K562 (cell line): ENCODE data around the gene NRDE2. TPM values are rescaled to one million over a fixed set of nuclear protein-coding genes. Genes with fewer than 3 reads are reported as not detected.

Experiments used
- ATAC-seq: fragments of 200-7000 bp; cut with Tn5 transposase; 3 replicates; pipeline ENCODE4 v1.9.1; 2020; ENCODE audit warnings: moderate library complexity
- BruUV-seq: library from RNA; stranded (reverse); fragments of 400-500 nt; replicated peaks from 2 replicates; lab custom pipeline; 2021; lab: Mats Ljungman, UMichigan
- CTCF ChIA-PET: fragments of 300-600 bp; formaldehyde crosslinking; extraction: SDS; loops from one replicate; lab custom pipeline; 2021; ENCODE audit warnings: low intra/inter-chr PET ratio; lab: Yijun Ruan, JAX
- POLR2A ChIA-PET: fragments of 300-600, 350-650 bp; sonication (Branson Sonifier 250); formaldehyde crosslinking; extraction: SDS; loops from one replicate; lab custom pipeline; 2021; ENCODE audit warnings: antibody characterized with exemption, inconsistent platforms; lab: Yijun Ruan, JAX
- DNase-seq, 4 experiments: peaks; one replicate each; pipeline versions ENCODE4 v3.0.0 to v3.0.0-alpha.2; 2011 to 2018; ENCODE audit warnings: low spot score in 3 of 4, mixed read lengths in 3 of 4; ENCODE audit errors: extremely low read depth in 1 of 4
- FAIRE-seq: peaks from 2 replicates; lab custom pipeline; 2011; peaks lifted over from hg19 to GRCh38; lab: Jason Lieb, UNC
- H2AFZ ChIP-seq: 2 replicates; pipeline ENCODE4 v1.6.0; 2011; ENCODE audit warnings: low read depth, low read length, control low read depth, inconsistent platforms
- H3K27ac ChIP-seq: fragments of 200-600 bp; 3 replicates; pipeline ENCODE4 v1.8.0; 2011; ENCODE audit warnings: low read depth, mild to moderate bottlenecking, control low read depth, inconsistent platforms, low read length, moderate library complexity, mixed read lengths; ENCODE audit errors: extremely low read depth
- H3K27me3 ChIP-seq, 2 experiments: fragments of 300-600 bp in 1 of 2; 2 replicates in 1 of 2; 3 replicates in 1 of 2; pipeline versions ENCODE4 v1.6.0 to v1.8.0; 2011; ENCODE audit warnings: inconsistent platforms in 2 of 2, low read length in 2 of 2, mild to moderate bottlenecking in 1 of 2, mixed read lengths in 1 of 2, moderate library complexity in 1 of 2; ENCODE audit not compliant: control insufficient read depth in 2 of 2, insufficient read depth in 2 of 2
- H3K36me3 ChIP-seq: fragments of 300-600 bp; 3 replicates; pipeline ENCODE4 v1.8.0; 2011; ENCODE audit warnings: mild to moderate bottlenecking, low read length, inconsistent platforms; ENCODE audit not compliant: control insufficient read depth, insufficient read depth
- H3K4me1 ChIP-seq, 2 experiments: fragments of 200-600 bp in 1 of 2; replicated peaks in 1 of 2; 2 replicates in 1 of 2; 3 replicates in 1 of 2; pipeline versions ENCODE4 v1.5.1 to v1.8.0; 2011; ENCODE audit warnings: inconsistent platforms in 2 of 2, low read length in 2 of 2, mild to moderate bottlenecking in 1 of 2, mixed read lengths in 1 of 2, moderate library complexity in 1 of 2; ENCODE audit not compliant: control insufficient read depth in 2 of 2, insufficient read depth in 2 of 2
- H3K4me2 ChIP-seq: 2 replicates; pipeline ENCODE4 v1.6.1; 2011; ENCODE audit warnings: low read length, control low read depth, inconsistent platforms, mixed read lengths; ENCODE audit not compliant: insufficient read depth
- H3K4me3 ChIP-seq: fragments of 200-600 bp; sonication (generic), shearing (Covaris generic); 2 replicates; pipeline ENCODE4 v1.5.1; 2016; ENCODE audit warnings: control low read depth, inconsistent platforms
- H3K79me2 ChIP-seq: fragments of 200-600 bp; 3 replicates; pipeline ENCODE4 v1.8.0; 2011; ENCODE audit warnings: low read length, inconsistent platforms; ENCODE audit not compliant: control insufficient read depth, insufficient read depth
- H3K9ac ChIP-seq, 2 experiments: 2 replicates each; pipeline versions ENCODE4 v1.6.0 to v1.6.1; 2011; ENCODE audit warnings: low read depth in 2 of 2, low read length in 2 of 2, control low read depth in 1 of 2, inconsistent platforms in 1 of 2, mild to moderate bottlenecking in 1 of 2, mixed read lengths in 1 of 2; ENCODE audit not compliant: insufficient read depth in 1 of 2
- H3K9me1 ChIP-seq: one replicate; pipeline ENCODE4 v1.6.0; 2011; ENCODE audit warnings: inconsistent platforms, mild to moderate bottlenecking, low read length, moderate library complexity; ENCODE audit not compliant: control insufficient read depth, insufficient read depth
- H3K9me3 ChIP-seq: replicated peaks from 2 replicates; pipeline ENCODE4 v1.5.1; 2011; ENCODE audit warnings: low read depth, low read length, inconsistent platforms; ENCODE audit not compliant: control insufficient read depth, insufficient read depth
- H4K20me1 ChIP-seq: replicated peaks from 2 replicates; pipeline ENCODE4 v1.6.1; 2011; ENCODE audit warnings: low read length, inconsistent platforms, mixed read lengths; ENCODE audit not compliant: control insufficient read depth, insufficient read depth
- BCOR ChIP-seq: fragments of 450-650 bp; IDR thresholded peaks from 2 replicates; pipeline ENCODE4 v1.6.1; 2016
- BRD9 ChIP-seq: fragments of 450-650 bp; IDR thresholded peaks from 2 replicates; pipeline ENCODE4 v1.6.1; 2018; ENCODE audit warnings: low read depth; ENCODE audit not compliant: partially characterized antibody
- E2F8 ChIP-seq: fragments of 450-650 bp; IDR thresholded peaks from 2 replicates; pipeline ENCODE4 v1.7.1; 2018; ENCODE audit warnings: mild to moderate bottlenecking, low read depth; ENCODE audit not compliant: partially characterized antibody
- FUS ChIP-seq: fragments of 200-400 bp; formaldehyde crosslinking; optimal IDR thresholded peaks from 2 replicates; pipeline ENCODE3; 2017; ENCODE audit warnings: low read depth, low read length
- HMG20A ChIP-seq: fragments of 450-650 bp; formaldehyde crosslinking; conservative IDR thresholded peaks from 2 replicates; pipeline ENCODE4 v1.4.0; 2020; ENCODE audit warnings: mild to moderate bottlenecking, mixed read lengths
- HNRNPLL ChIP-seq: fragments of 200-400 bp; formaldehyde crosslinking; IDR thresholded peaks from 2 replicates; pipeline ENCODE4 v1.6.1; 2017; ENCODE audit warnings: low read length, low read depth, mild to moderate bottlenecking; ENCODE audit not compliant: poor library complexity, severe bottlenecking
- MYC ChIP-seq, 2 experiments: fragments of 250-450 bp in 1 of 2; sonication (Bioruptor Pico) in 1 of 2; IDR thresholded peaks; 2 replicates each; pipeline versions ENCODE4 v1.5.1 to v1.6.1; 2012 to 2021; ENCODE audit warnings: low read depth in 2 of 2, borderline replicate concordance in 1 of 2, improper control_type of control experiment in 1 of 2, low read length in 1 of 2, mild to moderate bottlenecking in 1 of 2, moderate library complexity in 1 of 2
- SOX6 ChIP-seq: fragments of 450-650 bp; IDR thresholded peaks from 2 replicates; pipeline ENCODE4 v1.6.1; 2014; ENCODE audit warnings: mild to moderate bottlenecking
- SREBF1 ChIP-seq: fragments of 150-350 bp; IDR thresholded peaks from 2 replicates; pipeline ENCODE4 v1.6.1; 2014; ENCODE audit warnings: antibody characterized with exemption, low read depth, low read length, borderline replicate concordance
- ZNF140 ChIP-seq: fragments of 250-450 bp; sonication (Bioruptor Pico); IDR thresholded peaks from 2 replicates; pipeline ENCODE4 v1.8.0; 2021; ENCODE audit warnings: moderate library complexity, mild to moderate bottlenecking, inconsistent platforms
- WGBS: fragments of 100-300 bp; shearing (Covaris generic); methylation state at CpG from one replicate; pipeline ENCODE4 v1.1.6; 2016; ENCODE audit warnings: low coverage, mixed read lengths; ENCODE audit not compliant: insufficient coverage; ENCODE audit errors: missing lambda C conversion rate; 5-methylcytosine and 5-hydroxymethylcytosine counted together
- in situ Hi-C: fragments of 300-500 bp; cut with MboI; formaldehyde crosslinking; loops from 4 replicates; pipeline ENCODE4 v1.15.0; 2018; ENCODE audit warnings: inconsistent platforms, mixed read lengths
- intact Hi-C: fragments of 100-400 bp; cut with micrococcal nuclease; formaldehyde crosslinking; loops from 2 replicates; pipeline ENCODE4 v1.14.2; 2022
- polyA plus RNA-seq, 8 experiments: library from polyadenylated mRNA; depleted of rRNA in 4 of 8; stranded (reverse) in 5 of 8; unstranded in 3 of 8; fragments of >200 nt; fragmentation: Nextera tagmentation in 2 of 8; fragmentation: Illumina TruSeq in 1 of 8; extraction: Ambion mirVana in 2 of 8; extraction: Trizol in 1 of 8; gene quantifications; 2 replicates each; pipeline versions ENCODE4 v1.2.1 to v1.2.3, GENCODE V29; 2011 to 2014; ENCODE audit warnings: inconsistent platforms in 1 of 8, missing spikeins in 1 of 8
- total RNA-seq, 7 experiments: library from RNA; depleted of rRNA in 6 of 7; stranded (reverse); fragments of >200 nt in 6 of 7; fragmentation: Illumina TruSeq in 2 of 7; extraction: Trizol in 2 of 7; gene quantifications; 2 replicates each; pipeline versions ENCODE4 v1.2.1 to v1.2.3, GENCODE V29; 2011 to 2021; ENCODE audit warnings: low replicate concordance in 1 of 7
- TF ChIP-seq, protein P1 (sequence below): fragments of 250-450 bp; sonication (Bioruptor Pico); IDR thresholded peaks from 2 replicates; pipeline ENCODE4 v1.4.0; 2020; ENCODE audit warnings: mild to moderate bottlenecking, moderate library complexity, borderline replicate concordance
- TF ChIP-seq, protein P2 (sequence below): fragments of 450-650 bp; formaldehyde crosslinking; IDR thresholded peaks from 2 replicates; pipeline ENCODE4 v1.4.0; 2020; ENCODE audit warnings: mild to moderate bottlenecking, moderate library complexity
- TF ChIP-seq, protein P3 (sequence below): fragments of 450-650 bp; formaldehyde crosslinking; IDR thresholded peaks from 2 replicates; pipeline ENCODE4 v1.4.0; 2022; ENCODE audit warnings: mild to moderate bottlenecking, moderate library complexity

The NRDE2 gene
- total and polyA plus RNA-seq, 9 of the 15 experiments (the other 6 are each of a cell fraction or from before 2014, with no cell fraction given) = 3.3 to 15.0 (median 8.4) TPM

- BruUV-seq = no TSS peak
- Histone ChIP-seq H3K27me3 (no peaks in the 10 kb centered on the region), H3K36me3 (peaks cover 58% of the 10 kb centered on the region), H3K27ac (no peak overlapping the region), H3K4me3 (no peak overlapping the region), H3K9me3 (no peaks in the 10 kb centered on the region), H3K79me2 (no peaks in the 10 kb centered on the region), H3K9ac (no peak overlapping the region), H4K20me1 (no peaks in the 10 kb centered on the region), H2AFZ (no peak overlapping the region), H3K4me2 (no peak overlapping the region), H3K9me1 (no peaks in the 10 kb centered on the region), H3K4me1 (peaks cover 0 to 7% of the 10 kb centered on the region in 2 experiments; a peak in 2 of 5 replicates)
- FAIRE-seq (no peak), DNase-seq (no peak), ATAC-seq (no peak)
- ChIA-PET CTCF (no interaction called here), POLR2A (no interaction called here)
- WGBS = 84% methylated on average over 4 of the region's 4 CpGs
- intact Hi-C loops (no loop called here), in situ Hi-C loops (no loop called here)
- no peak for TF ChIP-seq HNRNPLL
- TF ChIP-seq, protein P1, sequence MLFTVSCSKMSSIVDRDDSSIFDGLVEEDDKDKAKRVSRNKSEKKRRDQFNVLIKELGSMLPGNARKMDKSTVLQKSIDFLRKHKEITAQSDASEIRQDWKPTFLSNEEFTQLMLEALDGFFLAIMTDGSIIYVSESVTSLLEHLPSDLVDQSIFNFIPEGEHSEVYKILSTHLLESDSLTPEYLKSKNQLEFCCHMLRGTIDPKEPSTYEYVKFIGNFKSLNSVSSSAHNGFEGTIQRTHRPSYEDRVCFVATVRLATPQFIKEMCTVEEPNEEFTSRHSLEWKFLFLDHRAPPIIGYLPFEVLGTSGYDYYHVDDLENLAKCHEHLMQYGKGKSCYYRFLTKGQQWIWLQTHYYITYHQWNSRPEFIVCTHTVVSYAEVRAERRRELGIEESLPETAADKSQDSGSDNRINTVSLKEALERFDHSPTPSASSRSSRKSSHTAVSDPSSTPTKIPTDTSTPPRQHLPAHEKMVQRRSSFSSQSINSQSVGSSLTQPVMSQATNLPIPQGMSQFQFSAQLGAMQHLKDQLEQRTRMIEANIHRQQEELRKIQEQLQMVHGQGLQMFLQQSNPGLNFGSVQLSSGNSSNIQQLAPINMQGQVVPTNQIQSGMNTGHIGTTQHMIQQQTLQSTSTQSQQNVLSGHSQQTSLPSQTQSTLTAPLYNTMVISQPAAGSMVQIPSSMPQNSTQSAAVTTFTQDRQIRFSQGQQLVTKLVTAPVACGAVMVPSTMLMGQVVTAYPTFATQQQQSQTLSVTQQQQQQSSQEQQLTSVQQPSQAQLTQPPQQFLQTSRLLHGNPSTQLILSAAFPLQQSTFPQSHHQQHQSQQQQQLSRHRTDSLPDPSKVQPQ = no peak
- no peak for TF ChIP-seq HMG20A (CRISPR knock-in tag)
- TF ChIP-seq, protein P2, sequence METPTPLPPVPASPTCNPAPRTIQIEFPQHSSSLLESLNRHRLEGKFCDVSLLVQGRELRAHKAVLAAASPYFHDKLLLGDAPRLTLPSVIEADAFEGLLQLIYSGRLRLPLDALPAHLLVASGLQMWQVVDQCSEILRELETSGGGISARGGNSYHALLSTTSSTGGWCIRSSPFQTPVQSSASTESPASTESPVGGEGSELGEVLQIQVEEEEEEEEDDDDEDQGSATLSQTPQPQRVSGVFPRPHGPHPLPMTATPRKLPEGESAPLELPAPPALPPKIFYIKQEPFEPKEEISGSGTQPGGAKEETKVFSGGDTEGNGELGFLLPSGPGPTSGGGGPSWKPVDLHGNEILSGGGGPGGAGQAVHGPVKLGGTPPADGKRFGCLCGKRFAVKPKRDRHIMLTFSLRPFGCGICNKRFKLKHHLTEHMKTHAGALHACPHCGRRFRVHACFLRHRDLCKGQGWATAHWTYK (CRISPR knock-in tag) = no peak
- TF ChIP-seq BRD9 = no peak
- TF ChIP-seq ZNF140 (CRISPR knock-in tag) = no peak
- TF ChIP-seq, protein P3, sequence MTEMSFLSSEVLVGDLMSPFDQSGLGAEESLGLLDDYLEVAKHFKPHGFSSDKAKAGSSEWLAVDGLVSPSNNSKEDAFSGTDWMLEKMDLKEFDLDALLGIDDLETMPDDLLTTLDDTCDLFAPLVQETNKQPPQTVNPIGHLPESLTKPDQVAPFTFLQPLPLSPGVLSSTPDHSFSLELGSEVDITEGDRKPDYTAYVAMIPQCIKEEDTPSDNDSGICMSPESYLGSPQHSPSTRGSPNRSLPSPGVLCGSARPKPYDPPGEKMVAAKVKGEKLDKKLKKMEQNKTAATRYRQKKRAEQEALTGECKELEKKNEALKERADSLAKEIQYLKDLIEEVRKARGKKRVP (CRISPR knock-in tag) = no peak
- no peak for TF ChIP-seq FUS
- no peak for TF ChIP-seq E2F8
- TF ChIP-seq SREBF1 = no peak
- no peak for TF ChIP-seq BCOR
- no peak for TF ChIP-seq MYC (IDR thresholded peaks at IDR 0.05; ENCODE audit: low read depth, low read length)
- no peak for TF ChIP-seq MYC (CRISPR knock-in tag; IDR thresholded peaks at IDR 0.05; ENCODE audit: borderline replicate concordance, low read depth)
- TF ChIP-seq SOX6 = no peak
Measured at GRCh38 chr14:90305176-90305601, 26.6 kb downstream of the NRDE2 start.
